HPDE6-E6E7 (cell line): ENCODE data around the gene STK35.
A peak's percentile ranks its signal among the peaks of the same experiment; 100 is the strongest.
"Not testable (repeated sequence)": the region's sequence is repeated elsewhere in the genome, so short reads cannot be mapped to it uniquely, and the experiment has no call there.

Source experiments
- DNase-seq: peaks from one replicate; pipeline ENCODE4 v3.0.0; 2011; ENCODE audit warnings: missing footprints; ENCODE audit errors: extremely low spot score

Gene STK35

DNA sequence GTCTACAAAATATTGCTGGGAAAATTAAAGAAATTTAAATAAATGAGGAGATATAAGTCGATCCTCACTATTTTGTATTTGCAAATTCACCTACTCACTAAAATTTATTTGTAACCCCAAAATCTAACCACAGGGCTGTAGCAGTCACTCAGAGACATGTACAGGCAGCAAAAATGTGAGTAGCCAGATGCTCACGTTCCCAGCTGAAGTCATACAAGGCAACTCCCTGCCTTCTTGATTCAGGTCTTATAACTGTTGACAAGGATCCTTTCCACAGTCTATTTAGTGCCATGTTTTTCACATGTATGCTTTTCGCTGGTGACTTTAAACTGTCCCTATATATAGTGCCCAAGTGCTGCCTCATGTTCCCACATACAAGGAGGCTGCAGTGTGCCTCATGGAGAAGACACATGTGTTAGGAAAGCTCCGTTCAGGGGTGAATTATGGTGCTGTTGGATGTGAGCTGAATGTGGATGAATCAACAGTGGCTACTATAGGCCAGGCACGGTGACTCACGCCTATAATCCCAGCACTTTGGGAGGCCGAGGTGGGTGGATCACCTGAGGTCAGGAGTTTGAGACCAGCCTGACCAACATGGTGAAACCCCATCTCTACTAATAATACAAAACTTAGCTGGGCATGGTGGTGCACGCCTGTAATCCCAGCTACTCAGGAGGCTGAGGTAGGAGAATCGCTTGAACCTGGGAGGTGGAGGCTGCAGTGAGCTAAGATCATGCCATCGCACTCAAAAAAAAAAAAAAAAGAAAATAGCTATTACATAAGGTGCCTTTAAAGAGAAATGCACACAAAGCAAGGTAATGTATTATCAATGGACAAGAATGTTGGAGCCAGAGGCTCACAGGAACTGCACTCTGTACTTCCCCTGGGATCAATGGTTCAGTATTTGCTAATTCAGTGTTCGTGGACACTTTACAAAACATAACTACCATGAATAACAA, 55.3 kb downstream of the STK35 start:
- DNase-seq = no peak

DNA sequence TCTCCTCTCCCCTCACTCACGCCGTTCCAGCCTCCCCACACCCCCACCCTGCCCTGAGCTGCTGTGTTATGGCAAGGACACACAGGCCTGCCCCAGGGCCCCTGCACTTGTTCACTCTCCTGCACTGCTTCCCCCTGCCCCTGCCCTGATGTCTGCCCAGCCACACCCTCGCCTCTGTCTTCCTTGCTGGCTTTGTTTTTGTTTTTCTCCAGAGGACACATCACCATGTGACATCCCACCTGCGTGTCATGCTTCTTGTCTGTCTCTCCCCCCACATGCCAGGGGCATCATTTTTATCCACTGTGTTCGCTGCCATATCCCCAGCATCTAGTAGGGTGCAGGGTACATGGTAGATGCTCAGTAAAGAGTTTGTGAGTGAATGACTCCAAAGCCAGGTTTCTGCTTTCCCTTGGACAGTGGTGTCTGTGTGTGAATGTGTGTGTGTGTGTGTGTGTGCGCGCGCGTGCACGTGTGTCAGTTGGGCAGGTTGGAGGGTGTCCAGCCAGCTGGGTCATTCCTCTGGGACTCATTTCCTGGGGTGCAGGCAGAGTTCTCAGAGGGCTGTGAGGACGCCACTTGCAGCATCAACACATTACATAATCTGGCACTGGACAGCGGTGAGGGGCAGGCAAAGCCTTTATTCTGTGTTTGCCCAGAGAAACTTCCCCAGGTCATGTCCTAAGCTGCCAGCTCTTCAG, 60.6 kb downstream of the STK35 start:
- no peak for DNase-seq

GRCh38 chr20:2162823-2163166, 61.2 kb downstream of the STK35 start:
- no peak for DNase-seq

DNA sequence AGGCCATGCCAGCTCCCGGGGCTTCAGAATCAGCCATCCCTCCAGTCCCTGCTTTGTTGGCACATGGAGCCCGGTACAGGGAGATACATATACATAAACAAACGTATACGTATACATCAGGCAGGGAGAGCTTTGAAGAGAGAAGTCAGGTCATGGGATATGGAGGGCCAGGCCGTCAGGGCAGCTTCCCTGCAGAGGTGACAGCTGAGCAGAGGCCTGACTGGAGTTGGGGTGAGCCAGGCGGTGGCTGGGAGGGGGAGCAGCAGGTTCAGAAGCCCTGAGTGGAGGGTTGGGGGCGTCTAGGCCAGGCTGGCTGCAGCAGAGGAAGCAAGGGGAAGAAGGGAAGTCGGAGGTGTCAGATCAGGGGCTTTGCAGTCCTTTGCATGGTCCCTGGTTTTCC, 61.7 kb downstream of the STK35 start:
- DNase-seq = no peak

DNA sequence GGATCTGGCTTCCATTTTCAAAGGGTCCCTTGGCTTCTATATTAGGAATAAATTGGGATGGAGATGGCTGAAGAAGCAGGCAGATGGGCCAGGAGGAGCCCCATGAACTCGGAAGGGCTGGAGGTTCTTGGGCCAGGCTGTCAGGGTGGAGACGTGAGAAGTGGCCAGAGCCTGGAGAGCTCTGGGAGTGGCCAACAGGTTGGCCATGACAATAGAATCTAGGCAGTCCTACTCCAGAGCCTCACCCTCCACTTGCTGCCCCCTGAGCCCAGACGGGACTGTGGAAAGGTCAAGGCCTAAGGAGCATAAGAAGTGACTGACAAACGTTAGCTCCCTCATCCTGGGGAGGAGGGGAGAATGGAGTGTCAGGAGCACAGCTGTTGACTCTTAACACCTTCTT, 62.1 kb downstream of the STK35 start:
- no peak for DNase-seq

DNA sequence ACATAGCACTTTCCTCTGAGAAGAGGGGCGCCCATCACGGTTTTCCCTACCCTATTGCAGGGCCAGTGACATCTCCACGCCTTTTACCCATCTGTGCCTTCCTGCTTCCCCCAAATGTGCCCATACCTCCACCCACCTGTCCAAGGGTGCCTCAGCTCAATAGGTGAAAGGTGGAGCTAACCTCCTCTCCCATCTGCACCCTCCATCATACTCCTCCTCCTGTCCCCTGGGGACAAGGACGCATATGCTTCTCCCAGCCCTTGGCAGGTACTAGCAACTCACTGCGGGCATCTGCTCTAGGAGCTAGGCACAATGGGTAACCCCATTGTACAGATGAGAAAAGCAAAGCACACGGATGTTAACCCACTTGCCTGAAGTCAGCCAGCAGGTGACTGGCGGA, 62.8 kb downstream of the STK35 start:
- no peak for DNase-seq

DNA sequence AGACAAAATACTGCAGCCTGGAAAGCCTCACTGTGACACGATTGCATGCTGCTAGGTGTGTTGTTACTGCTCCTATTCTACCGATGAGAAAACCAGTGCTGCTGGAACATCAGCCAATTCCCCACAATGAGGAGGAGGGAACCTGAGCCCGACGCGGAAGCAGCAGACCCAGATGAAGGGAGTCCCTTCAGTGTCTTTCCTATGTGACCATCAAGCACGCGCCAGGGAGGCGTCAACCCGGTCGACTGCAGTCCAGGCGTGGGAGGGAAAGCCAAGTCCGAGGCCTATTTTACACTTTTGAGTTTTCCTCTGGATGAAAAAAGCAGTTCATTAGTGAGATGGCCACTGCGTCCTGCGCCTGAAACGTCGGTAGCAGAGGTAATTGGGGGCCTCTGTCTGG, 63.3 kb downstream of the STK35 start:
- no peak for DNase-seq

- no peak for DNase-seq
These were observed 64.2 kb downstream of the STK35 start for GRCh38 chr20:2165871-2166270.

GRCh38 chr20:2167112-2167511, 65.5 kb downstream of the STK35 start:
- no peak for DNase-seq

DNA sequence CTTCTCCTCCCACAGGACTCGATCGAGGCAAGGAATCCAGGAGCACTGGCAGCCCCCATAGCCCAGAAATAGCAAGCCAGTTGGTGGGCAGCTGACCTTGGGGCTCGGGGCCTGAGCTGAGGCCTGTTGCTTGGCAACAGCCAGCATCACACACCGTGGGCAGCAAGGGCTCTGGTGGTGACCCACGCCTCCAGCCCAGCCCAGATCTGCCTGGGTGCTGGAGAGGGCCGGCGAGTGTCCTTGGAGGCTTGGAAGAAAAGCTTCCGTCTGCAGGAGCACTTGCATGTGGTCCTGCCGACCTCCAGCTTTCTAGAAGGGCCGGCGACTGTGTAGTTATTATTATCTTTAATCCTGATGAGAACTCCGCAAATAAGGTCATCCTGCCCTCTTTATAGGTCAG, 67.3 kb downstream of the STK35 start:
- DNase-seq = no peak

DNA sequence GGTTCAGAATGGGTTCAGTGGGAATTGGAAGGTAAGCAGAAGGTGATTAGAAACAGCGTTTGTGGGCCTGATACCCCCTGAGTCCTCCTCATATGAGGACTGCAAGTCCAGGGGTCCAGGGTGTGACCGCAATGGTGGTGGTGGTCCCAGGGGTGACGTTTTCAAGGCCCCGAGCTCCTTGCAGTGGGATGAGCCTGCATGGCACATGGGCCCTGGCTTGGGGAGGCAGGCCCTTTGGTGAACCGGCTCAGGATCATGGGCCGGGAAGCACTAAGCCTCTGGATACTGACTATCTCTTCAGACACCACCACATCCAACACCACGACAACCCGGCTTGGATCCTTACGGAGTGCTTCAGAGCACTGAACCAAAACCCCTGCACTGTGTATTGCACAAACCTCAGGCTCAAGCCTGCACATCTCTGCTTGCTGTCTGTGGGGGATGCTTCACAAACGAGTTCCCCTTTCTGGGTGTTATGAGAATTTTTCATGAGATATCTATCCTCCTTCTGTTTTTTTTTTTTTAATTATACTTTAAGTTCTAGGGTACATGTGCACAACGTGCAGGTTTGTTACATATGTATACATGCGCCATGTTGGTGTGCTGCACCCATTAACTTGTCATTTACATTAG, 67.9 kb downstream of the STK35 start:
- DNase-seq = no peak

DNA sequence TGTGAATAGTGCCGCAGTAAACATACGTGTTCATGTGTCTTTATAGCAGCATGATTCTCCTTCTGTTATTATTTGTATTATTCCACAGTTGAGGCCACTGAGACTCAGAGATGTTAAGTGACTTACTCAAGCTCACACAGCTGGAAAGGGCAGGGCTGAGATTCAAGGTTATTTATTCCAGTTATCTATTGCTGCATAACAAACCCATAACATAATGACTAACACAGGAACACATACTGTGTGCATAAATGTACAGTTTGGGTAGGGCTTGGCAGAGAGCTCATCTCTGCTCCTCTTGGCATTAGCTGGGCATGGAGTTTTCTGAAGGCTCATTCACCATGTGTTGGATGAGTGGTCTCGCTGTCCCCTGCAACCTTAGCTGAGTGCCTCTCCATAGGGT, 68.8 kb downstream of the STK35 start:
- no peak for DNase-seq

DNA sequence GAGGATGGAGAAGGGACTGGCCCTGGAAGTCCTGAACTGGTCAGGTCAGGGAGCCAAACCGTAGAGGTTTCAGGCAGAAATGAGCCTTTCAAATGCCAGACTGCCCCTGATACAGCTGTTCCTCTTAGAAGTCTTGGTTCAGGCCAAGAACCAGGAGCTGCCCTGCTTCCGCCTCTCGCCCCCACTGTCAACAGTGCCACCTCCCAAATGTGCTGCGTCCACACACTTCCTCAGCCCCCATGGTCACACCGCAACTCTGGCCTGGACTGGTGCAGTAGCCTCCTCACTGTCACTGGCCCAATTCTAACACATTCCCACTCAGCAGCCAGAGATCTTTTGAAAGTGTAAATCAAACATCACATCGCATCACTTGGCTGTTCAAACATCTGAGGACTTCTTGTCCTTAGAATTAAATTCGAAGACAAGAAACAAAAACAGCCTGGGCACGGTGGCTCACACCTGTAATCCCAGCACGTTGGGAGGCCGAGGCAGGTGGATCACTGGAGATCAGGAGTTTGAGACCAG, 69.7 kb downstream of the STK35 start:
- DNase-seq = no peak

GRCh38 chr20:2171840-2172239, 70.2 kb downstream of the STK35 start:
- DNase-seq = not testable (repeated sequence)

DNA sequence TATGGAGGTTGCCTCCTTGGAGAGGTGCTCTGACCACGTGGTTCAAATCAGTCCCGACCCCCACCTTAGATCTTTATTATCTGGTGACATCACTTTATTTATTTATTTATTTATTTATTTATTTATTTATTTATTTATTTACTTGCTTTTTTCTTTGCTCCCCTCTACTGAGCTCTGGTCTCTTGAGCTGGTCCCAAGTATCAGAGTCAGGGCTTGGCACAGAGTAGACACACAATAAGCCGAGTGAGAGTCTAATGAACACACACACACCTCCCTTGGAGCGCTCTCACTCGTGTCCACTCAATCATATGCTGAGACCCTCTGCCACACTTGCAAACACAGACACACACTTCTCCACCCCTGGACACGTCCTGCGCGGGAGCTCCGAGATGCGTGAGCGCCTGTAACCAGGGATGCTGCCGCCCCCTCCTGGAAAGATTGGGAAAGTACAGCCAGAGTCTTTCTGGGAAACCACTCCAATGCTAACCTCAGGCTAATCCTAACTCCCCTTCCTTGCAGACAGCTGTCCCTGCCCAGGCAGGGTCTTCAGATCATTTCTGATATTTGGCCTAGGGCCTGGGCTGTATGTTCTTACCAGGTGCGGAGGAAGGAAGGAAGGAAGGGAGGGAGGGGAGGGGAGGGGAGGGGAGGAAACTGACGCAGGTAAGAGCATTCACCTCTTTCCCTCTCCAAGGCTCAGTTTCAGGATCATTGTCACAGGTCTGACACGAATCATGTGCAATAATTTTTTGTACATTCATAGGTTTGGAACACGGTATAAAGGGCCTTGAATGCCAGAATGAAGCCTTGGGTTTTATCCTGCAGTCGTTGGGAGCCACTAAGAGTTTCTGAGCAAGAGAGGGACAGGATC, 70.9 kb downstream of the STK35 start:
- peak; percentile 77 for DNase-seq

DNA sequence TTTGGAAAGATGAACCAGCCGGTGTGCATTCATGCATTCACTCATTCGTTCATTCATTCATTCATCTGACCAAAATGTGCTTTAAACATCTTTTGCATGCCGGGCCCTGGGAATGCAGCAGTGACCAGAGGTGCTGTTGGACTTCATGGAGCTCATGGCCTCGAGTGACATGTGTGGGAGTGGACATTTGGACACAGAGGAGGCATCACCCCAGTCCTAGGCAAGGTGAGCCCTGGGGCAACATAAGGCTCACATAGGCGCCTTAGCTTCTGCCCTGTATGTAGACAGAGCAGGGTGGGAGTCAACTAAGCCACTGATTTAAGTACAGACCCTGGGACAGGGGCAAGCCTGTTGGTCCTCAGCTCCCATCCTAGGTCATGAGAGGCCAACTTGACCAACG, 71.6 kb downstream of the STK35 start:
- DNase-seq = no peak

DNA sequence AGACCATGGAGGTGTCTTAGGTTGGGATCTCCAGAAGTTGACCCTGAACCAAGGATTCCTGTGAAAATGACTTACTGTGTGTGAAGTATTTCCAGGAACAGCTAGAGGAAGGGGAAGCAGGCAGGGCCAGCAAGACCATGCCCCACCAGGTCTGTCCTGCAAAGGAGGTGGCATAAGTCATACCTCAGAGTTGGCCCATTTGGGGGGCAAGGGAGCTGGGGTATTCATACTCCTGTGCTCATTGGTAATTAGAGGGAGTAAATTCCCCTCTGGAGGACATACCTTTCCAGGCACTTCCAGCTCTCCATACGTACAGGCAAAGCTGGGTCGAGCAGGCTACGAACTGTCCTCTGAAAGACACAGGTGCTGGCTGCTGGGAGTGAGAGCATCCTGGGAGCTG, 72.4 kb downstream of the STK35 start:
- DNase-seq = no peak

GRCh38 chr20:2176946-2177345, 75.3 kb downstream of the STK35 start:
- DNase-seq = no peak

- no peak for DNase-seq
These were observed 76.9 kb downstream of the STK35 start for GRCh38 chr20:2178318-2179232.

DNA sequence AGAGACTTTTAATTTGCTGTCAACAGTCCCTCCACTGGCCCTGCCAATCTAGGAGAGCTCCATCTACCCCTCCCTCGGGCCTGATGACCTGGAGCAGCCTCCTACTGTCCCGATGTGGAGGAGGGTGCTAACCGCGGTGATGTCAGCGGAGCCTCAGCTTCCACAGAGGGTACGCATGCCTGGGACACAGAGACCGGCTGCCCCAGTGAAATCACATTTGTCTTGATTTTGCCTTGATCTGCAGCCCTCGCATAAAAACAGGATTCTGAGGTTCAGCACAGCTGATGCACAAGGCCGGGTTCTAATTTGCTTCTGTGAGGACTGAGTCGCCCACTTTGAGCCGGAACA, 77.6 kb downstream of the STK35 start:
- no peak for DNase-seq

DNA sequence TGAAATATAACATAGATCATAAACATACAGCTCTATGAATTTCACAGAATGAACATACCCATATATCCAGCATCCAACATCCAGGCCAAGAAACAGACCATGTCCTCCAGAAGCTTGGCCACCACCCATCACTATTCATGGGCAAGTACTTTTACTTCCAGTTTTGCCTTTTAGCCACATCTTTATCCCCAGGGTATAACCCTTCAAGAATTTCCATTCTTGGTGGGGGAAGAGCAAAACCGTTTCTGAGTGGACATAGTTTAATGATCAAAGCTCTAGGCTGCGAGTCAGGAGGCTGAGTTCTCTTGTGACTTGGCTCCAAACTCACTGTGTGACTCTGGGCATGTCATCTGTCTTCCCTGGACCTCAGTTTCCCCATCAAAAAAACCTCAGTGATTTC, 78.3 kb downstream of the STK35 start:
- no peak for DNase-seq
